Renal cortical epithelial cell (primary cell): ENCODE data around the gene YEATS2. TPM values are rescaled to one million over a fixed set of nuclear protein-coding genes. Genes with fewer than 3 reads are reported as not detected.
"Not testable (repeated sequence)": the region's sequence is repeated elsewhere in the genome, so short reads cannot be mapped to it uniquely, and the experiment has no call there.

Experiments
- DNase-seq: peaks from one replicate; pipeline ENCODE4 v3.0.0-alpha.2; 2011; ENCODE audit warnings: low read depth
- total RNA-seq: library from RNA; depleted of rRNA; stranded (reverse); fragments of >200 nt; gene quantifications from 2 replicates; pipeline ENCODE4 v1.2.3, GENCODE V29; 2014

Gene YEATS2
- total RNA-seq, 1 donor from 2014 or later, result 43.9 TPM

DNA sequence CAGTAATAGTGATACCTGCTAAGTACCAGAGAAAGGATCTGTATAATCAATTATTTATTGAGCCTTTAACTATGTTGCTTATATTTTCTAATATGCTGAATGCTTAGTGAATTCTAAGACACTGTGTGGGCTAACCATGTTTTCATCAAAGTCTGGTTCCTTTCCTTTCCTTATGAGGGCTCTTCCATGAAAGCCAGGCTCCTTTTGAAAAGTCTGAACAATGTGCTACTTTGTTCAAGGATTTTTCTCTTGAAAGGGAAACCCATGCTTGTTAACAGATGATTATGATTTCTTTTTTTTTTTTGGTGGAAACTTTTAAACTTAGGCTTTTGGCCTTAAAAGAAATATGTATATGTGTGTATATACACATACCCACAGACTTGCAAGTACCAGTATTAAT is 17.0 kb downstream of the YEATS2 start:
- DNase-seq, result no peak

DNA sequence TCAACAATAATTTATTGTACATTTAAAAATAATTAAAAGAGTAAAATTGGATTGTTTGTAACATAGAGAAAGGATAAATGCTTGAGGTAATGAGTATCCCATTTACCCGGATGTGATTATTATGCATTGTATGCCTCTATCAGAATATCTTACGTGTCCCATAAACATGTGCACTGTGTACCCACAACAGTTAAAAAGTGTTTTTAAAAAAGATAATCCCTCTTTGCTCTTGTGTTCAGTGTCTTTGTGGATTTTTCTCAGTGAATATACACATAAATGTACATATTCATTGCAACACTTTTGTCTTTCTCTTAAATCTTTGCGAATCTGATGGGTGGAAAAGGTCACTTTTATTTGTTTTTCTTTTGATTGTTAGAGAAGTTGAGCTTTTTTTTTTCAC is 20.4 kb downstream of the YEATS2 start:
- no peak for DNase-seq

DNA sequence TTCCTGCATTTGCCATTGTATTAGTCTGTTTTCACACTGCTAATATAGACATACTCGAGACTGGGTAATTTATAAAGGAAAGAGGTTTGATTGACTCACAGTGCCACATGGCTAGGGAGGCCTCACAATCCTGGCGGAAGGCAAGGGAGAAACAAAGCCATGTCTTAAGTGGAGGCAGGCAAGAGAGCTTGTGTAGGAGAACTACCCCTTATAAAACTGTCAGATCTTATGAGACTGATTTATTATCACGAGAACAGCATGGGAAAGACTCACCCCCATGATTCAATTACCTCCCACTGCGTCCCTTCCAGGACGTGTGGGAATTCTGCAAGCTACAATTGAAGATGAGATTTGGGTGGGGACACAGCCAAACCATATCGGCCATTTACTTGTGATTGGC is 27.8 kb downstream of the YEATS2 start:
- DNase-seq, result no peak

- no peak for DNase-seq
Measured at GRCh38 chr3:183728204-183728603, 30.6 kb downstream of the YEATS2 start.

DNA sequence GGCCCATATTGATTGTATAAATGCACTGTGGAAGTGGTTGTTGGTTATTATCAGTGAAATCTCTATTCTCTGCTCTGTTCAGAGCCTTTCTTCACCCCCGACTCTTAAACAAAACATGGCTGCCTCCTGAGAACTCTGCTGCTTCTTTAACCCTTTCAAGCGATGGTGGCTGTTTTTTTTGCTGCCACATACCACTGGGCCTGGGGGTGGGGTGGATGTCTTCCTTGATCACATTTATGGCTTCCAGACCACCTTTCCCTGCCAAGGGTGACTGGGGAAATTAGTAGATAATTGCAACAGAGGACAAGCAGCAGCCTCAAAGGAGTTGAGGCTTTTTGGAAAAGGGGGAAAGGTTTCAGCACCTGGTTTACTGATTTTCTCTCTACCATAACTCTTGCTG is 32.8 kb downstream of the YEATS2 start:
- DNase-seq, result no peak

DNA sequence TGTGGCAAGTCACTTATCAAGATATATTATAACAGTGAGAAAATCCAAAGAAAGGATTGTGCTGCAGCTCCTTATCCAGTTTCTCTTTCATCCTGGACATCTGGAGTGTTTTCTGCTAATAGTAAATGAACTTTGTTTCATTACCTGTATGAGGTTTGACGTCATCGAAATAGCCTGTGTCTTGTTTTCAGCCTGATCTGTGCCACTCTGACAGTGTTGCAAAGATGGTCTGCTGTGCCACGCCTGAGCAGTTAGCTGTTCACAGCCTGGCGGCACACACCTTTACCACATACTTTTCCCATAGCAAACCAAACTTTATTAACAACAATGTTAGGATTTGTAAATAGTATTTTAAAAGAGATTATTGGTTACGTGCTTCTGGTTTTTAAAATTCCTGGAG is 34.0 kb downstream of the YEATS2 start:
- DNase-seq, result no peak

- DNase-seq, result no peak
Measured at GRCh38 chr3:183733553-183733952, 36.0 kb downstream of the YEATS2 start.

DNA sequence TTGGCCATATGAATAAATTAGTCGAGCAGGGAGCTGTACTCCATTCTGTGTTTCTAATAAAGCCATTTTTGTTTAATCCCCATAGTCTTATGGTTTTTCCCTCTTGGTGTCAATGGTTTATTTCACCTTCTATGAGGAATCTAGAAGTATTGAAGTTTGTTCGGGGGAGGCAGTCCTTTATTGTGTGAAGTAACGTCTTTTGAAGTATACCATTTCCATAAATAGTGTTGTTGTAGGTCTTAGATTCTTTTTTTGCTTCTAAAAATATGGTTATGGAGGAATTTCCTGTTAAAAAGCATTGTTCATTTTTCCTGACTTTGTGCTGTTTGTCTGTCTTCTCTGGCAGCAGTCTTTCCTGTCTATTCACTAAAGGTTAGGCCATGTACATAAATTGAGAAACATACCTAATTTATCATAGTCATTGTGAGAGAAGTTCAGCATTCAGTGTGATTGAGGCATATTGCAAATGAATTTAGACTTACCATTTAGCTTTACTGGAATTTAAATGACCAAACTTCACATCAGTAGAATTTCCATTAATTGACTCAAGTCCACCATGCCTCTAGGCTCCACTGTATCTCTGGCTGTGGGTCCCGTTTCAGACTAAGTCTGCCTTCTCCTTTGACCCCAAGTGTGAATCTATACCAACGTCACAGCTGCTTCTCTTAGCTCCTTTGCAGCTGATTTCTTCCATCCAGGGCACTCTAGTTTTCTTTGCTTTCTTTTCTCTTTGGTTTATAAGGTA is 37.3 kb downstream of the YEATS2 start:
- no peak for DNase-seq

GRCh38 chr3:183737116-183737515 is 39.5 kb downstream of the YEATS2 start:
- no peak for DNase-seq

GRCh38 chr3:183740154-183740553 is 42.6 kb downstream of the YEATS2 start:
- not testable (repeated sequence) for DNase-seq

- DNase-seq, result no peak
Measured at GRCh38 chr3:183743231-183743630, 45.6 kb downstream of the YEATS2 start.

DNA sequence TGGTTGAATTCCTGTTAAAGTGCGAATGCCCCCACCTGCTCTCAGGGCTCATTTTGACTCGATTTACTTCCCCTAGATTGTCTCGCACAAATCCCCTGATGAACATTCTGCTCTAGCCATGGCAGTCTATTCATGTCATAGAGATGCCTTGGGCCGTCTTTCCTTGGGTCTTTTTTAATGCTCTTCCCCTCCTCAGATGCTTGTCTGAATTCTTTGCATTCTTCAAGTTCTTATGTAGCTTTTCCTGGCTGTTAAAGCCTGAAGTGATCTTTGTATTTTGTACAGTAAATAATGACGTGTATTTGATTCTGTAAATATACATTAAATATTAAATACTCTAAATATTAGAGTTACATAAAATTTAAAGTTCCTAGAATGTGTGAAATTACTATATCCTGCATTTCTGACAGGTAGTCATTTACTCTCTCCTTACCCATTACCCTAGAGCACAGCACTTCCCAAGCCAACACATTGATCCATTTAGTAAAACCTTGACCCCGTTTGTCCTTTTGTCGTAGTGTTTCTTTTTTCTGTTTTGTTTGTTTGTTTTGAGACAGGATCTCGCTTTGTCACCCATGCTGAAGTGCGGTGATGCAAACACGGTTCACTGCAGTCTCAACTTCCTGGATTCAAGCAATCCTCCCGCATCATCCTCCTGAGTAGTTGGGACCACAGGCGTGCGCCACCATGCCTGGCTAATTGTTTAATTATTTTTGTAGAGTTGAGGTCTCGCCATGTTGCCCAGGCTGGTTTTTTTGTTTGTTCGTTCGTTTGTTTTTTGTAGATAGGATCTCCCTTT is 47.9 kb downstream of the YEATS2 start:
- DNase-seq, result peak; percentile 50

DNA sequence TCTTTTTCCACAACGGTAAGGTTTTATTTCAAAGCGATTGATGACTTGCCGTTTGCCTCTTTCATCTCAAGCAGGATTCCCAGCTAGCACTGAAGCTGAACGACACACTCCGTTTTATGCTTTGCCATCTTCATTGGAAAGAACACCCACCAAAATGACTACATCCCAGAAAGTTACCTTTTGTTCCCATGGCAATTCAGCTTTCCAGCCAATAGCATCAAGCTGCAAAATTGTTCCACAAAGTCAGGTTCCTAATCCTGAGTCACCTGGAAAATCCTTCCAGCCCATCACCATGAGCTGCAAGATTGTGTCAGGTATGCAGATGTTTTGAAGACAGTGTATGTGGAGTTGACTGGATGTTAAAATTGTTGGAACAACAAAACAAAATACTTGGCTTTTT is 56.5 kb downstream of the YEATS2 start:
- no peak for DNase-seq

GRCh38 chr3:183762304-183762703 is 64.7 kb downstream of the YEATS2 start:
- no peak for DNase-seq

DNA sequence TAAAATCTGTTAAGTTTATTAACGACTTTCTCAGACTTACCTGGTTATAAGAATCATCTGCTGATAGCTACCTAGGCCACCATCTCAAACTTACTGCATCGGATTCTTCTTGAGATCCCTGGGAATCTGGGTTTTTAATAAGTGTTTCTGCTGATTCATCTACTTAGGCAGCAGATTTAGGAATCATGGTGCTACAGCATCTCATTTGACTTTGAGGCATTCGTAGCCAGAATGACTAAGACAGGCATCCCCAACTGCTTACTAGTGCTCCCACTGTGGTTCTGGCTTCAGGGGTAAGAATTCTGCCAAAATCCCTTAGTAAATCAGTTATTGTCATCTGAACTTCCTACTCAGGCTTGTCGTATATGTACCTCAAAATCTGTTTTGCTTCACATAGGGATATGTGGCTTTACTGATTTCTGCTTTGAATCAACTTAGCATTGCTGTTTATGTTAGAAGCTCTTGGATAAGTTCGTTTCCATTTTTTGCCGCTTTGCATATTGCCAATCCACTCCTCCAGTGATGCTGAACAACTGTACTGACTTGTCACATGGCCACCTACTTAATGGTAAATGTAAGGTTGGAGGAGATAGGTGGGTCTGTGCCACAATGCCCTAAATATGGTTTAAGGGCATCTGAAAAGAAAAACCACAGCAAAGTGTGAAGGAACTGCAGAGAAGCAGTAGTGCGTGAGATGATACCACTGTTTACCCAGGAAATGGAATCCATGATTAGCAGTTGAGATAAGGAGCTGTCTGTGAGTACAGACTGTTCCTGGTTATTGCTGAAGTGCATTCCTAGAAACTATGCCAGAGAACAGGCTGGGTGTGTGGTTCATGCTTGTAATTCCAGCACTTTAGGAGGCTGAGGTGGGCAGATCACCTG is 67.5 kb downstream of the YEATS2 start:
- peak; percentile 61 for DNase-seq

DNA sequence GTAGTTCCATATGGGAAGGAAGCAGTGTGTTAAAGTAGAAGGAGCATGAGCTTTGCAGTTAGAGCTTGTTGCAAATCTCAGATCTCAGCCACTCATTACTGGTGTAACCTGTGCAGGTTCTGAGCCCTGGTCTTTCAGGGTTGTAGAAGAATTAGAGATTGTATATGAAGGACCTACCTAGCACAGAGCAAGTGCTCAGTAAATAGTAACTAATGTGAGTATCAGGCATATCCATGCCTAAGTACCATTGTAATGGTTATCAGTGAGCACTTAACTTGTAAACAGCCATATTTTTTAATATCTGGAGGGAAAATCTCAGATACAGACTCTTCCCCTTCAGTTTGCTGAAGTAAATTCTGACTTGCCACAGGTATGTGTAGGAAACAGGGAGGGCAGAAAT is 68.5 kb downstream of the YEATS2 start:
- no peak for DNase-seq

DNA sequence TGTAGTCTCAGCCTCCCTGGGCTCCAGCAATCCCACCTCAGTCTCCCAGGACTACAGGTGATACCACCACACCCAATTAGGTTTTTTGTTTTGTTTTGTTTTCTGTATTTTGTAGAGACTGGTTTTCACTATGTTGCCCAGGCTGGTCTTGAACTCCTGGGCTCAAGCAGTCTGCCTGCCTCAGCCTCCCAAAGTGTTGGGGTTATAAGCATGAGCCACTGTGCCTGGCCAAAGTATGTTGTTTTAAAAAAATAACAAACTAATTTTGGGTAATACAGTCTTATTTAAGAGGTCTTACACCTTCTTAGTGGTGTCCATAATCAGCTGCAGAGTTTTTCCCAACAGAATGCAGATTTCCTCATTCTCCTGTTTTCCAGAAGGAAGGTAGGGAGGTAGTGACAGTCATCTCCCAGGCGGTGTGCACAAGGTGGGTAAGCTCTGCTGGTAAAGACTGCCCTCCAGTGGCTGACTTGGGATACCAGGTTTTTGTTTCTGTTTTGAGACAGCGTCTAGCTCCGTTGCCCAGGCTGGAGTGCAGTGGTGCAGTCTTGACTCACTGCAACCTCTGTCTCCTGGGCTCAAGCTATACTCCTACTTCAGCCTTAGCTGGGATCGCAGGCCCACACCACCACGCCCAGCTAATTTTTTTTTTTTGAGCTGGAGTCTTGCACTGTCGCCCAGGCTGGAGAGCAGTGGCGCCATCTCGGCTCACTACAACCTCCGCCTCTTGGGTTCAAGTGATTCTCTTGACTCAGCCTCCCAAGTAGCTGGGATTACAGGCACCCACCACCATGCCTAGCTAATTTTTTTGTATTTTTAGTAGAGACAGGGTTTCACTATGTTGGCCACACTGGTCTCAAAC is 69.4 kb downstream of the YEATS2 start:
- DNase-seq, result peak; percentile 76

DNA sequence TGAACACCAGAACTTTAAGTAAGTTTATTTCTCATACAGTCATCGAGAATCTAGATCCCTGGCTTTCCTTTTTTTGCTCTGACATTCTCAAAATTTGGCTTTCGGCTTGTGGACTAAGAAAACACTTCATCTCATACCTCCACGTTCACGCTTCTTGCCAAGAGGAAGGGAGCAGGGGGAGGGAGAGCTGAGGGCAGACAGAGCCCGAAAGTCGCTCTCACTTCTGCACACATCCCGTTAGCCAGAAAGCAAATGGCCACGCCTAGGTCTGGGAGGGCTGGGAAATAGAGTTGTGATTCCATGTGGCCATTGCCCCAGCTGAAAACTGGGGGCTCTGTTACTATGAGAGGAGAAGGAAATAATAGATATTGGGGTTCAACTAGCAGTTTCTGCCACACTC is 70.5 kb downstream of the YEATS2 start:
- DNase-seq, result no peak

- DNase-seq, result no peak
Measured at GRCh38 chr3:183769453-183769852, 71.9 kb downstream of the YEATS2 start.

DNA sequence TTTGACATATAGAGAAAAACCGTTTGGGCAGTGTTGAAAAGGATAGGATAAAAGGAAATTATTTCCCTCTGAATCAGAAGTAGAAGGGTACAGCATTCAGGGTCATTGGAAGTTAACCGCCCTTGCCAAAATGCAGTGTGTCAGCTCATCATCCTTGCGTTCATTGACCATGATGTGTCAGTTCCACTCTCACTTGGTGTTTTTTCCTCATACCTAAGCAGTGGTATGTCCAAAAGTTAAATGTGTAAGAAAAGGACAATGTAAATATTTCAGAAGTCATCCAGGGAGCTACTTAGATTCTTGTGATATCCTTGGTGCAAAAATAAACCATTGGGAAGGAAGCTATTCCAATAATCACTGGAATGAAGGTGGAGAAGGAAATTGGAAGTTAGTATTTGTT is 77.0 kb downstream of the YEATS2 start:
- peak; percentile 13 for DNase-seq

GRCh38 chr3:183775781-183776180 is 78.2 kb downstream of the YEATS2 start:
- no peak for DNase-seq
